Stimulated activated CD4-positive, alpha-beta T cell treated with anti-CD3 and anti-CD28 coated beads, Interleukin-15, amount 100 ng/mL, for 24 hours (primary cell): ENCODE results near the gene IFT22.
"Not testable (repeated sequence)": the region's sequence is repeated elsewhere in the genome, so short reads cannot be mapped to it uniquely, and the experiment has no call there.

Experiments used
- DNase-seq: peaks from one replicate; pipeline ENCODE4 v3.0.0-alpha.2; 2020

The IFT22 gene

GRCh38 chr7:101277155-101277554 lies 44.5 kb downstream of the IFT22 start:
- no peak for DNase-seq

DNA sequence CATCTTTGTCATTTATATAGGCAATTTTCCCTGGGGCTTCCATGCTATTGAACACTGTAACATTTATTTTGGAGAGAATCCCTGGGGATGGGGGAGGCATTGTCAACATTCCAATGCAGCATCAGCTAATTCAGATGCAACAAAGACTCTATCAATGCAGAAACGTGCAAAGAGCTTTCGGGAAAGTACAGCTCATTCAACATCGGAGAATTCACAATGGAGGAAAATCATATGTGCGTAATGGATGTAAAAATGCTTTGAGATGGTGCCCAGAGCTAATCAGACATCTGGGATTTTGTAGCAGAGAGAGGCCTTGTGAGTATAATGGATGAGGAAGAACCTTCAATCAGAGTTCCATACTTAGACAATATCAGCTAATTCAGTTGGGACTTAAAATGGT lies 48.4 kb downstream of the IFT22 start:
- DNase-seq, result no peak

GRCh38 chr7:101271021-101271420 lies 50.6 kb downstream of the IFT22 start:
- no peak for DNase-seq

DNA sequence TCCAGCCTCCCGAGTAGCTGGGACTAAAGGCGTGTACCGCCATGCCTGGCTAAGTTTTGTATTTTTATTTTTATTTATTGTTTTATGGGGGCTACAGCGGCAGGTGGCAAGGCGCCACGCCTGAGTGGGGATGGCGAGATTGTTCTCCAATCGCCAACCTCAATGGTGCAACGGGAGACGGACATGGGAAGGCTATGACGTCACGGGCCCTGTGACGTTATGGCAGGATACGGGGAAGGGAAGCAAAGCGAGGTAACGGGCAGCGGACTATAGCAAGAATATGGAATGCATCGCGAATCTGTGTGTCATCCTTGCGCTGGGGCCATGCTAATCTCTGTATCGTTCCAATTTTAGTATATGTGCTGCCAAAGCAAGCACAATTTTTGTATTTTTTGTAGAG lies 51.9 kb downstream of the IFT22 start:
- no peak for DNase-seq

- DNase-seq, result no peak
Observed at GRCh38 chr7:101265622-101266516, 55.7 kb downstream of the IFT22 start.

- not testable (repeated sequence) for DNase-seq
Observed at GRCh38 chr7:101264102-101264706, 57.4 kb downstream of the IFT22 start.
